Measurements from ENCODE around the gene CGN.

CGN gene

DNA sequence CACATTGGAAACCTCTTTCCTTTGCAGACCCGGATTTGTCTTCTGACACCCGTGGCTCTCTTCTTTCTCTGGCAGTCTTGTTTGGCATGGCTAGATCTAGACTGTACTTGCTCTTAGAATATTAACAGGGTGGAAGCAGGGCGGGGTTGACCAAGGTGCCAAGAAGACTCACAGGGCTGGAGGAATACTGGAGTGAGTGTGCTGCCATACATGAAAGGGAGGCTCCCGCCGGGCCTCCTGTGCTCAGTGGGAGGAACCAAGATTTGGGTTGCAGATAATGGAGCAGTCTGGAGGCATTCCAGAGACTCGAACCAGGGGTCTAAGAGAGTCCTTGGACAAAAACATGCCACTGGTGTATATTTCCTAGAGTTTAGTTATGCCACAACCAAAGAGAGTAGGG lies 73.1 kb downstream of the CGN start:
- H3K27me3 ChIP-seq (ENCODE audit: control insufficient read depth, insufficient read depth, low read length, poor library complexity, severe bottlenecking): no peaks in the 10 kb centered on the region
- H3K27ac ChIP-seq (ENCODE audit: insufficient read depth, low read depth, low read length, poor library complexity, severe bottlenecking): no peak overlapping the region
- no peak overlapping the region for H3K4me3 ChIP-seq (ENCODE audit: insufficient read depth, low read depth, low read length)
- H3K4me1 ChIP-seq (ENCODE audit: control insufficient read depth, insufficient read depth, low read length): no peaks in the 10 kb centered on the region
- no peaks in the 10 kb centered on the region for H3K9me3 ChIP-seq (ENCODE audit: control insufficient read depth, low read length)
- WGBS, 2 experiments: 82 to 83% methylated on average over 6 of the region's 6 CpGs
- H3K36me3 ChIP-seq (ENCODE audit: control insufficient read depth, insufficient read depth, low read length): peaks cover 5% of the 10 kb centered on the region

DNA sequence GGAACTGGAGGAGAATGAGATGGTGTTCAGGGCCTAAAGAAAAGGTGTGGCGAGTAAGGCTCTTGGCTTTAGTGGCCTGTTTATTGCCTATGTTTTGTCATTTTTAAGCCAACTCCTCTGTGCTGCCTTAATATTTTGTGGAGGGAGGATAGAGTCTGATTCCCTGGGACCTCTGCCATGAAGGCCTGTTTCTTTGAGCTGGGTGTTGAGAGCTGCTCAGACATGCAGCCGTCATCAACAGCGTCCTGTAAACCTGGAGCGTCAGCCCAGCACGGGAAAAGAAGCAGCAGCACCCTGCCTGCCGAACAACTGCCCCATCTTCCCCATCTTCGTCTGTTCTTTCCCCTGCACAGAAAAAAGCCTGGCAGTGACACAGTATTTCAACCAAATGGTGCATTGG lies 73.6 kb downstream of the CGN start:
- Histone ChIP-seq H3K4me3 (ENCODE audit: insufficient read depth, low read depth, low read length) (no peak overlapping the region), H3K27ac (ENCODE audit: insufficient read depth, low read depth, low read length, poor library complexity, severe bottlenecking) (no peak overlapping the region), H3K36me3 (ENCODE audit: control insufficient read depth, insufficient read depth, low read length) (peaks cover under 1% of the 10 kb centered on the region), H3K9me3 (ENCODE audit: control insufficient read depth, low read length) (no peaks in the 10 kb centered on the region), H3K27me3 (ENCODE audit: control insufficient read depth, insufficient read depth, low read length, poor library complexity, severe bottlenecking) (no peaks in the 10 kb centered on the region), H3K4me1 (ENCODE audit: control insufficient read depth, insufficient read depth, low read length) (no peaks in the 10 kb centered on the region)
- 82% methylated on average over 7 of the region's 7 CpGs for WGBS, 2 experiments

GRCh38 chr1:151585622-151586021 lies 74.4 kb downstream of the CGN start:
- H3K27ac ChIP-seq (ENCODE audit: insufficient read depth, low read depth, low read length, poor library complexity, severe bottlenecking): no peak overlapping the region
- H3K36me3 ChIP-seq (ENCODE audit: control insufficient read depth, insufficient read depth, low read length): no peaks in the 10 kb centered on the region
- H3K27me3 ChIP-seq (ENCODE audit: control insufficient read depth, insufficient read depth, low read length, poor library complexity, severe bottlenecking): no peaks in the 10 kb centered on the region
- no peaks in the 10 kb centered on the region for H3K4me1 ChIP-seq (ENCODE audit: control insufficient read depth, insufficient read depth, low read length)
- no peak overlapping the region for H3K4me3 ChIP-seq (ENCODE audit: insufficient read depth, low read depth, low read length)
- 39 to 50% methylated on average over 1 of the region's 1 CpG for WGBS, 2 experiments
- no peaks in the 10 kb centered on the region for H3K9me3 ChIP-seq (ENCODE audit: control insufficient read depth, low read length)
